BJ (cell line): ENCODE data around the gene SEZ6. TPM values are rescaled to one million over a fixed set of nuclear protein-coding genes. Genes with fewer than 3 reads are reported as not detected.

ENCODE experiments used
- CTCF ChIA-PET: fragments of 350-600 bp; formaldehyde crosslinking; extraction: SDS; loops from one replicate; lab custom pipeline; 2021; ENCODE audit warnings: antibody characterized with exemption, inconsistent platforms; lab: Yijun Ruan, JAX
- POLR2A ChIA-PET: fragments of 300-600 bp; sonication (Branson Sonifier 250); formaldehyde crosslinking; extraction: SDS; loops from one replicate; lab custom pipeline; 2021; ENCODE audit warnings: antibody characterized with exemption; lab: Charles Lee
- DNase-seq: peaks from one replicate; pipeline ENCODE4 v3.0.0-alpha.2; 2011; ENCODE audit warnings: low read depth
- H3K27me3 ChIP-seq: 2 replicates; pipeline ENCODE4 v1.6.0; 2011; ENCODE audit warnings: low read length; ENCODE audit not compliant: control insufficient read depth, insufficient read depth
- H3K36me3 ChIP-seq: 2 replicates; pipeline ENCODE4 v1.5.1; 2011; ENCODE audit warnings: low read length; ENCODE audit not compliant: control insufficient read depth, insufficient read depth
- H3K4me3 ChIP-seq: 2 replicates; pipeline ENCODE4 v1.5.1; 2011; ENCODE audit warnings: low read depth, mild to moderate bottlenecking, control low read depth, low read length
- CTCF ChIP-seq: IDR thresholded peaks from 2 replicates; pipeline ENCODE4 v1.5.1; 2011; ENCODE audit warnings: low read depth, mild to moderate bottlenecking, control low read depth, inconsistent platforms, low read length, moderate library complexity; ENCODE audit not compliant: insufficient read depth
- polyA plus RNA-seq: library from polyadenylated mRNA; depleted of rRNA; stranded (reverse); fragments of >200 nt; gene quantifications from 2 replicates; pipeline ENCODE4 v1.2.3, GENCODE V29; 2011

SEZ6 gene
- polyA plus RNA-seq, 1 experiment: not detected

GRCh38 chr17:28993645-28994426 is 12.0 kb downstream of the SEZ6 start:
- Histone ChIP-seq H3K36me3 (no peaks in the 10 kb centered on the region), H3K27me3 (peaks cover 7% of the 10 kb centered on the region), H3K4me3 (no peak overlapping the region)
- no peak for DNase-seq
- CTCF ChIA-PET: interaction anchor here (0.6 to 2.1 kb wide), 4 partner anchors 11 to 117 kb away, joined by 3 to 8 read pairs (median 6); no protein-coding TSS in a partner anchor
- POLR2A ChIA-PET: no interaction called here
- no peak for TF ChIP-seq CTCF

- H3K36me3 ChIP-seq: no peaks in the 10 kb centered on the region
- no peak for DNase-seq
- peaks cover 8% of the 10 kb centered on the region for H3K27me3 ChIP-seq
- ChIA-PET CTCF (interaction anchor here (1.1 to 2.1 kb wide), 2 partner anchors 27 to 118 kb away, joined by 3 to 7 read pairs; no protein-coding TSS in a partner anchor), POLR2A (no interaction called here)
- TF ChIP-seq CTCF: no peak
- no peak overlapping the region for H3K4me3 ChIP-seq
These were observed 12.9 kb downstream of the SEZ6 start for GRCh38 chr17:28992625-28993600.

GRCh38 chr17:28992185-28992584 is 13.6 kb downstream of the SEZ6 start:
- ChIA-PET CTCF (no interaction called here), POLR2A (no interaction called here)
- H3K4me3 ChIP-seq: no peak overlapping the region
- H3K27me3 ChIP-seq: peaks cover 14% of the 10 kb centered on the region
- no peak for TF ChIP-seq CTCF
- H3K36me3 ChIP-seq: no peaks in the 10 kb centered on the region
- DNase-seq: no peak

- H3K4me3 ChIP-seq: no peak overlapping the region
- no peaks in the 10 kb centered on the region for H3K36me3 ChIP-seq
- no peak for TF ChIP-seq CTCF
- CTCF ChIA-PET: no interaction called here
- peaks cover 14% of the 10 kb centered on the region for H3K27me3 ChIP-seq
- DNase-seq: no peak
- POLR2A ChIA-PET: no interaction called here
These were observed 14.1 kb downstream of the SEZ6 start for GRCh38 chr17:28991779-28992178.

GRCh38 chr17:28989028-28989427 is 16.8 kb downstream of the SEZ6 start:
- TF ChIP-seq CTCF: no peak
- DNase-seq: no peak
- ChIA-PET CTCF (interaction anchor here (1.2 to 1.7 kb wide), 2 partner anchors 13 to 16 kb away, joined by 4 read pairs; no protein-coding TSS in a partner anchor), POLR2A (no interaction called here)
- H3K4me3 ChIP-seq: no peak overlapping the region
- peaks cover 29% of the 10 kb centered on the region for H3K27me3 ChIP-seq
- no peaks in the 10 kb centered on the region for H3K36me3 ChIP-seq
